H1 (cell line): Measurements from ENCODE around the gene DNAH10. TPM values are rescaled to one million over a fixed set of nuclear protein-coding genes. Genes with fewer than 3 reads are reported as not detected.

ENCODE experiments used
- CTCF ChIA-PET: fragments of 300-600 bp; sonication (Branson Sonifier 250); formaldehyde crosslinking; loops from one replicate; lab custom pipeline; 2021; ENCODE audit not compliant: partially characterized antibody; lab: Charles Lee
- POLR2A ChIA-PET: fragments of 300-600 bp; sonication (Branson Sonifier 250); formaldehyde crosslinking; loops from one replicate; lab custom pipeline; 2021; ENCODE audit warnings: inconsistent platforms; ENCODE audit not compliant: partially characterized antibody; lab: Charles Lee
- DNase-seq, 2 experiments: peaks; one replicate each; pipeline versions ENCODE4 v3.0.0 to v3.0.0-alpha.2; 2010 to 2022; ENCODE audit warnings: low spot score in 2 of 2, low read depth in 1 of 2, mixed read lengths in 1 of 2
- FAIRE-seq: peaks from 2 replicates; lab custom pipeline; 2011; peaks lifted over from hg19 to GRCh38; lab: Jason Lieb, UNC
- H2AFZ ChIP-seq: 2 replicates; pipeline ENCODE4 v1.8.1; 2012; ENCODE audit warnings: low read length, inconsistent platforms
- H2AK5ac ChIP-seq: 2 replicates; pipeline ENCODE4 v1.6.1; 2013; ENCODE audit warnings: low read depth, low read length
- H2BK120ac ChIP-seq: replicated peaks from 2 replicates; pipeline ENCODE3; 2013; ENCODE audit warnings: low read depth, low read length, inconsistent platforms
- H2BK12ac ChIP-seq: 2 replicates; pipeline ENCODE4 v1.6.1; 2013; ENCODE audit warnings: low read depth, low read length
- H2BK15ac ChIP-seq: 2 replicates; pipeline ENCODE4 v1.6.1; 2013; ENCODE audit warnings: low read length
- H2BK20ac ChIP-seq: 2 replicates; pipeline ENCODE4 v1.6.1; 2013; ENCODE audit warnings: low read length
- H2BK5ac ChIP-seq: 2 replicates; pipeline ENCODE4 v1.6.1; 2013; ENCODE audit warnings: low read depth, low read length
- H3K14ac ChIP-seq: 2 replicates; pipeline ENCODE4 v1.6.1; 2013; ENCODE audit warnings: inconsistent platforms; ENCODE audit not compliant: insufficient read length
- H3K18ac ChIP-seq: 2 replicates; pipeline ENCODE4 v1.6.1; 2013; ENCODE audit warnings: low read length; ENCODE audit errors: extremely low read depth
- H3K23ac ChIP-seq: 2 replicates; pipeline ENCODE4 v1.6.1; 2013; ENCODE audit warnings: inconsistent platforms; ENCODE audit not compliant: insufficient read length
- H3K23me2 ChIP-seq: 2 replicates; pipeline ENCODE4 v1.6.1; 2013; ENCODE audit warnings: low read depth, low read length
- H3K27ac ChIP-seq: 2 replicates; pipeline ENCODE4 v1.6.1; 2011; ENCODE audit warnings: low read depth, low read length, inconsistent platforms
- H3K27me3 ChIP-seq, 4 experiments: replicated peaks in 1 of 4; 1 replicate in 1 of 4; 2 replicates in 3 of 4; pipeline versions ENCODE4 v1.6.1 to v1.8.1; 2011 to 2013; ENCODE audit warnings: low read length in 3 of 4, mild to moderate bottlenecking in 3 of 4, inconsistent platforms in 2 of 4, mixed read lengths in 2 of 4, moderate library complexity in 1 of 4; ENCODE audit not compliant: control insufficient read depth in 3 of 4, insufficient read depth in 3 of 4; ENCODE audit errors: extremely low read depth in 1 of 4
- H3K36me3 ChIP-seq, 4 experiments: 2 replicates each; pipeline versions ENCODE4 v1.6.1 to v1.8.1; 2011 to 2013; ENCODE audit warnings: mild to moderate bottlenecking in 4 of 4, low read length in 3 of 4, moderate library complexity in 2 of 4, control low read depth in 1 of 4, inconsistent platforms in 1 of 4; ENCODE audit not compliant: insufficient read depth in 4 of 4, control insufficient read depth in 2 of 4
- H3K4ac ChIP-seq: replicated peaks from 2 replicates; pipeline ENCODE3; 2013; ENCODE audit warnings: low read length, low read depth, mixed read lengths, inconsistent platforms; ENCODE audit not compliant: insufficient read length
- H3K4me1 ChIP-seq, 4 experiments: replicated peaks in 1 of 4; 1 replicate in 1 of 4; 2 replicates in 3 of 4; pipeline versions ENCODE4 v1.6.1 to v1.8.1; 2011 to 2013; ENCODE audit warnings: low read length in 3 of 4, inconsistent platforms in 2 of 4, mixed read lengths in 1 of 4; ENCODE audit not compliant: insufficient read depth in 4 of 4, control insufficient read depth in 3 of 4
- H3K4me2 ChIP-seq, 2 experiments: 2 replicates each; pipeline versions ENCODE4 v1.6.1 to v1.8.1; 2011 to 2013; ENCODE audit warnings: low read depth in 2 of 2, low read length in 2 of 2, control low read depth in 1 of 2, inconsistent platforms in 1 of 2, mild to moderate bottlenecking in 1 of 2; ENCODE audit not compliant: insufficient read depth in 1 of 2
- H3K4me3 ChIP-seq, 4 experiments: fragments of 200-600, 300-600 bp in 1 of 4; sonication (generic), shearing (Covaris generic), sonication (Bioruptor Twin) in 1 of 4; 2 replicates each; pipeline versions ENCODE4 v1.5.1 to v1.8.1; 2011 to 2016; ENCODE audit warnings: low read length in 4 of 4, low read depth in 3 of 4, control low read depth in 2 of 4, inconsistent platforms in 2 of 4, mild to moderate bottlenecking in 2 of 4, mixed read lengths in 1 of 4, moderate library complexity in 1 of 4; ENCODE audit not compliant: insufficient read depth in 2 of 4; ENCODE audit errors: extremely low read depth in 1 of 4
- H3K56ac ChIP-seq: replicated peaks from 2 replicates; pipeline ENCODE3; 2013; ENCODE audit warnings: low read depth, mild to moderate bottlenecking, mixed read lengths, low read length, inconsistent platforms; ENCODE audit not compliant: insufficient read length
- H3K79me1 ChIP-seq: 2 replicates; pipeline ENCODE4 v1.6.1; 2013; ENCODE audit warnings: low read depth, low read length, control low read depth
- H3K79me2 ChIP-seq, 2 experiments: 2 replicates each; pipeline versions ENCODE4 v1.6.1 to v1.8.1; 2012 to 2013; ENCODE audit warnings: low read length in 2 of 2, mild to moderate bottlenecking in 2 of 2, inconsistent platforms in 1 of 2; ENCODE audit not compliant: insufficient read depth in 2 of 2, control insufficient read depth in 1 of 2
- H3K9ac ChIP-seq, 4 experiments: replicated peaks in 1 of 4; 1 replicate in 1 of 4; 2 replicates in 3 of 4; pipeline versions ENCODE4 v1.6.1 to v1.8.1; 2011 to 2013; ENCODE audit warnings: low read depth in 3 of 4, low read length in 3 of 4, control low read depth in 2 of 4, mild to moderate bottlenecking in 2 of 4, moderate library complexity in 2 of 4, inconsistent platforms in 1 of 4; ENCODE audit errors: extremely low read depth in 1 of 4
- H3K9me3 ChIP-seq, 2 experiments: 2 replicates each; pipeline versions ENCODE4 v1.6.1 to v1.8.1; 2012 to 2013; ENCODE audit warnings: mild to moderate bottlenecking in 2 of 2, moderate library complexity in 2 of 2, control low read depth in 1 of 2, inconsistent platforms in 1 of 2, low read depth in 1 of 2, low read length in 1 of 2, mixed read lengths in 1 of 2; ENCODE audit not compliant: insufficient read depth in 2 of 2
- H4K20me1 ChIP-seq, 2 experiments: replicated peaks in 1 of 2; 2 replicates each; pipeline versions ENCODE3 to v1.8.1; 2011 to 2013; ENCODE audit warnings: inconsistent platforms in 2 of 2, low read length in 2 of 2, mild to moderate bottlenecking in 1 of 2; ENCODE audit not compliant: insufficient read depth in 2 of 2, control insufficient read depth in 1 of 2
- H4K5ac ChIP-seq: 2 replicates; pipeline ENCODE4 v1.6.1; 2013; ENCODE audit warnings: low read length, low read depth, mixed read lengths, inconsistent platforms; ENCODE audit not compliant: insufficient read length
- H4K8ac ChIP-seq: 2 replicates; pipeline ENCODE4 v1.8.0; 2013; ENCODE audit warnings: mild to moderate bottlenecking, moderate library complexity, low read length, inconsistent platforms; ENCODE audit not compliant: insufficient read depth; ENCODE audit errors: extremely low read depth
- H4K91ac ChIP-seq: replicated peaks from 2 replicates; pipeline ENCODE3; 2013; ENCODE audit warnings: low read length, mixed read lengths, inconsistent platforms; ENCODE audit not compliant: insufficient read length
- ATF3 ChIP-seq: IDR thresholded peaks from 2 replicates; pipeline ENCODE4 v1.6.1; 2011; ENCODE audit warnings: low read depth, mild to moderate bottlenecking, low read length; ENCODE audit not compliant: insufficient read depth
- E2F6 ChIP-seq: IDR thresholded peaks from 2 replicates; pipeline ENCODE4 v1.6.1; 2012; ENCODE audit warnings: inconsistent platforms
- EZH2 ChIP-seq: fragments of 200-600 bp; sonication (generic); IDR thresholded peaks from 2 replicates; pipeline ENCODE4 v1.7.1; 2012; ENCODE audit warnings: low read depth, mild to moderate bottlenecking, moderate library complexity, low read length, inconsistent platforms; ENCODE audit not compliant: severe bottlenecking
- KDM1A ChIP-seq: fragments of 200-600, 300-600 bp; sonication (generic); IDR thresholded peaks from 2 replicates; pipeline ENCODE4 v1.7.1; 2016; ENCODE audit warnings: mild to moderate bottlenecking, low read length, borderline replicate concordance
- NANOG ChIP-seq: IDR thresholded peaks from 2 replicates; pipeline ENCODE4 v1.6.1; 2011; ENCODE audit warnings: low read length, low read depth, mild to moderate bottlenecking, inconsistent platforms; ENCODE audit not compliant: insufficient read depth, poor library complexity, severe bottlenecking
- POLR2A ChIP-seq, 2 experiments: IDR thresholded peaks; 1 replicate in 1 of 2; 2 replicates in 1 of 2; pipeline ENCODE4 v1.6.1; 2011; ENCODE audit warnings: low read depth in 2 of 2, low read length in 2 of 2, mild to moderate bottlenecking in 2 of 2; ENCODE audit errors: control extremely low read depth in 1 of 2
- RFX5 ChIP-seq: IDR thresholded peaks from 2 replicates; pipeline ENCODE4 v1.6.1; 2011; ENCODE audit warnings: low read depth, low read length, improper control_type of control experiment, borderline replicate concordance
- SUZ12 ChIP-seq: fragments of 200-600 bp; sonication (generic); IDR thresholded peaks from 2 replicates; pipeline ENCODE4 v1.6.1; 2012; ENCODE audit warnings: mild to moderate bottlenecking, inconsistent platforms, low read length, moderate library complexity, mixed read lengths
- TCF12 ChIP-seq: IDR thresholded peaks from 2 replicates; pipeline ENCODE4 v1.6.1; 2011; ENCODE audit warnings: low read depth, mild to moderate bottlenecking, low read length
- TEAD4 ChIP-seq: IDR thresholded peaks from 2 replicates; pipeline ENCODE4 v1.6.1; 2012; ENCODE audit warnings: low read depth, low read length, inconsistent platforms, mixed read lengths
- WGBS, 2 experiments: shearing (Covaris generic) in 1 of 2; methylation state at CpG; one replicate each; pipeline versions ENCODE4 v1.1.6 to v1.1.7; 2013 to 2015; ENCODE audit warnings: low lambda C conversion rate in 2 of 2, mixed read lengths in 2 of 2, inconsistent platforms in 1 of 2, low coverage in 1 of 2, missing lambda C conversion rate in 1 of 2; ENCODE audit not compliant: insufficient replicate concordance in 2 of 2, insufficient coverage in 1 of 2, insufficient read length in 1 of 2; ENCODE audit errors: extremely low coverage in 1 of 2, missing lambda C conversion rate in 1 of 2; 5-methylcytosine and 5-hydroxymethylcytosine counted together
- polyA plus RNA-seq, 7 experiments: library from polyadenylated mRNA; depleted of rRNA in 3 of 7; stranded (reverse) in 5 of 7; unstranded in 2 of 7; fragments of >200 nt in 5 of 7; fragments of 200-250 nt in 2 of 7; gene quantifications; 1 replicate in 5 of 7; 2 replicates in 1 of 7; 4 replicates in 1 of 7; pipeline versions ENCODE4 v1.2.1 to v1.2.3, GENCODE V29; 2011 to 2013; ENCODE audit warnings: missing spikeins in 2 of 7, mixed read lengths in 2 of 7
- total RNA-seq: library from RNA; stranded (reverse); fragmentation: NEBNext Ultra II Directional; extraction: Animal tissue kit (Norgen Biotek cat#: 25700); gene quantifications from 2 replicates; pipeline ENCODE4 v1.2.1, GENCODE V29; 2021
- TF ChIP-seq, protein P1 (sequence below): IDR thresholded peaks from 2 replicates; pipeline ENCODE4 v1.6.1; 2011; ENCODE audit warnings: low read length, improper control_type of control experiment

The DNAH10 gene
- total and polyA plus RNA-seq, 2 of the 8 experiments (the other 6 are each of a cell fraction or from before 2014, with no cell fraction given), result 0.02 to 0.24 TPM

- Histone ChIP-seq H3K4ac (no peak overlapping the region), H3K9ac (no peak overlapping the region), H3K4me3 (no peak overlapping the region), H3K27ac (no peak overlapping the region), H4K5ac (no peak overlapping the region), H4K20me1 (peaks cover 7 to 15% of the 10 kb centered on the region in 2 experiments), H2AFZ (no peak overlapping the region), H2AK5ac (no peak overlapping the region), H2BK20ac (no peak overlapping the region), H3K27me3 (no peaks in the 10 kb centered on the region), H3K4me1 (no peaks in the 10 kb centered on the region), H3K18ac (no peak overlapping the region), H3K36me3 (peaks cover 14 to 82% (median 52%) of the 10 kb centered on the region in 4 experiments), H2BK15ac (no peak overlapping the region), H2BK120ac (no peak overlapping the region), H3K23ac (no peak overlapping the region), H3K14ac (no peak overlapping the region), H4K91ac (no peak overlapping the region), H3K79me2 (no peaks in the 10 kb centered on the region), H2BK5ac (no peak overlapping the region), H3K4me2 (no peak overlapping the region), H2BK12ac (no peak overlapping the region), H3K79me1 (no peaks in the 10 kb centered on the region; the same call in 1 of the 2 replicates), H4K8ac (no peak overlapping the region), H3K9me3 (no peaks in the 10 kb centered on the region), H3K23me2 (no peaks in the 10 kb centered on the region), H3K56ac (no peak overlapping the region)
- POLR2A ChIA-PET, result interaction anchor here (1.5 to 3.0 kb wide), 3 partner anchors 12 to 37 kb away, joined by 4 to 9 read pairs (median 8); partner anchors contain the start of genes ATP6V0A2 and DNAH10
- 93% methylated on average over 10 of the region's 10 CpGs; no CpG with 5 or more reads in 1 of the 2 experiments for WGBS, 2 experiments
- CTCF ChIA-PET, result interaction anchor here (0.5 to 1.0 kb wide), 2 partner anchors 10 to 18 kb away, joined by 3 to 5 read pairs; no protein-coding TSS in a partner anchor
- DNase-seq (no peak), FAIRE-seq (no peak)
- TF ChIP-seq EZH2, result no peak
- no peak for TF ChIP-seq TCF12
- no peak for TF ChIP-seq RFX5
- TF ChIP-seq E2F6, result no peak
- no peak for TF ChIP-seq SUZ12
- TF ChIP-seq, protein P1, sequence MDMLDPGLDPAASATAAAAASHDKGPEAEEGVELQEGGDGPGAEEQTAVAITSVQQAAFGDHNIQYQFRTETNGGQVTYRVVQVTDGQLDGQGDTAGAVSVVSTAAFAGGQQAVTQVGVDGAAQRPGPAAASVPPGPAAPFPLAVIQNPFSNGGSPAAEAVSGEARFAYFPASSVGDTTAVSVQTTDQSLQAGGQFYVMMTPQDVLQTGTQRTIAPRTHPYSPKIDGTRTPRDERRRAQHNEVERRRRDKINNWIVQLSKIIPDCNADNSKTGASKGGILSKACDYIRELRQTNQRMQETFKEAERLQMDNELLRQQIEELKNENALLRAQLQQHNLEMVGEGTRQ, result no peak
- no peak for TF ChIP-seq ATF3
- no peak for TF ChIP-seq TEAD4
- no peak for TF ChIP-seq KDM1A
- TF ChIP-seq NANOG, result no peak
- TF ChIP-seq POLR2A (IDR thresholded peaks at IDR 0.05; ENCODE audit: control extremely low read depth in 1 of 2, low read depth in 2 of 2, low read length in 2 of 2), result no peak
Observed at GRCh38 chr12:123749355-123749754, 12.7 kb upstream of the DNAH10 start.
